ENCODE data around the gene ADAMTS16.

GRCh38 chr5:5122776-5123175 is 17.4 kb upstream of the ADAMTS16 start:
- TF ChIP-seq CTCF (IDR thresholded peaks at IDR 0.05; ENCODE audit: low read length) (no peak), EZH2 (IDR thresholded peaks at IDR 0.05; ENCODE audit: borderline replicate concordance, low read length) (no peak)
